ENCODE results near the gene SLAIN2. TPM values are rescaled to one million over a fixed set of nuclear protein-coding genes. Genes with fewer than 3 reads are reported as not detected.

The SLAIN2 gene
- total RNA-seq, 4 donors from 2014 or later = 28.4 to 355 (median 55.8) TPM

- H3K4me1 ChIP-seq = peaks cover 0 to 5% (median 0%) of the 10 kb centered on the region in 4 donors
- in situ Hi-C loops (cut with MboI; ENCODE audit: low pct_ligation_motif_present in 1 of 4, low pct_unique_long_range_greater_than_20kb in 1 of 4, low sequenced_read_pairs in 3 of 4) = loop anchor here in 1 of 4 donors (25.0 kb wide), 1 partner anchor 171 kb away; the partner anchor contains the start of genes SLC10A4 and ZAR1
- H3K36me3 ChIP-seq = no peaks in the 10 kb centered on the region
- no peak overlapping the region for H3K27ac ChIP-seq
- no peak for DNase-seq
- H3K4me3 ChIP-seq = no peak overlapping the region
- 31 to 42% methylated on average over 6 to 7 of the region's 7 CpGs for WGBS, 2 donors (ENCODE audit: low coverage in 1 of 2)
- no peaks in the 10 kb centered on the region for H3K9me3 ChIP-seq
- no peaks in the 10 kb centered on the region for H3K27me3 ChIP-seq
- no peak for TF ChIP-seq POLR2AphosphoS5 (IDR thresholded peaks at IDR 0.05)
- TF ChIP-seq CTCF (IDR thresholded peaks at IDR 0.05) = peak; percentile 55 to 69 (median 57)
- intact Hi-C loops (cut with DNase I; ENCODE audit: low total_unique reads) = no loop called here
Observed at GRCh38 chr4:48315728-48316630, 25.4 kb upstream of the SLAIN2 start.

GRCh38 chr4:48321312-48321711 lies 20.0 kb upstream of the SLAIN2 start:
- H3K4me1 ChIP-seq = no peaks in the 10 kb centered on the region
- no peak overlapping the region for H3K4me3 ChIP-seq
- H3K36me3 ChIP-seq = no peaks in the 10 kb centered on the region
- TF ChIP-seq CTCF (IDR thresholded peaks at IDR 0.05) = no peak
- no peaks in the 10 kb centered on the region for H3K27me3 ChIP-seq
- no peak for DNase-seq
- H3K9me3 ChIP-seq = no peaks in the 10 kb centered on the region
- in situ Hi-C loops (cut with MboI; ENCODE audit: low pct_ligation_motif_present in 1 of 4, low pct_unique_long_range_greater_than_20kb in 1 of 4, low sequenced_read_pairs in 3 of 4) = loop anchor here in 1 of 4 donors (25.0 kb wide), 1 partner anchor 166 kb away; the partner anchor contains the start of genes SLC10A4 and ZAR1
- H3K27ac ChIP-seq = no peak overlapping the region
- 87% methylated on average over 2 of the region's 2 CpGs; no CpG with 5 or more reads in 1 of the 2 donors for WGBS, 2 donors (ENCODE audit: low coverage in 1 of 2)
- intact Hi-C loops (cut with DNase I; ENCODE audit: low total_unique reads) = no loop called here

- H3K4me3 ChIP-seq = no peak overlapping the region
- no peaks in the 10 kb centered on the region for H3K36me3 ChIP-seq
- H3K4me1 ChIP-seq = no peaks in the 10 kb centered on the region
- no peak overlapping the region for H3K27ac ChIP-seq
- in situ Hi-C loops (cut with MboI; ENCODE audit: low pct_ligation_motif_present in 1 of 4, low pct_unique_long_range_greater_than_20kb in 1 of 4, low sequenced_read_pairs in 3 of 4) = loop anchor here in 1 of 4 donors (25.0 kb wide), 1 partner anchor 165 kb away; the partner anchor contains the start of genes SLC10A4 and ZAR1
- H3K27me3 ChIP-seq = no peaks in the 10 kb centered on the region
- no peaks in the 10 kb centered on the region for H3K9me3 ChIP-seq
- intact Hi-C loops (cut with DNase I; ENCODE audit: low total_unique reads) = no loop called here
- TF ChIP-seq POLR2A (IDR thresholded peaks at IDR 0.05) = no peak
- no peak for TF ChIP-seq EP300 (IDR thresholded peaks at IDR 0.05; ENCODE audit: low read depth)
- no peak for TF ChIP-seq POLR2AphosphoS5 (IDR thresholded peaks at IDR 0.05)
- no peak for TF ChIP-seq CTCF (IDR thresholded peaks at IDR 0.05)
- WGBS, 2 donors (ENCODE audit: low coverage in 1 of 2) = 78 to 91% methylated on average over 1 to 2 of the region's 2 CpGs
- DNase-seq = no peak
Observed at GRCh38 chr4:48322063-48322462, 19.3 kb upstream of the SLAIN2 start.

GRCh38 chr4:48324281-48324680 lies 17.0 kb upstream of the SLAIN2 start:
- no peaks in the 10 kb centered on the region for H3K36me3 ChIP-seq
- H3K27ac ChIP-seq = no peak overlapping the region
- in situ Hi-C loops (cut with MboI; ENCODE audit: low pct_ligation_motif_present in 1 of 4, low pct_unique_long_range_greater_than_20kb in 1 of 4, low sequenced_read_pairs in 3 of 4) (loop anchor here in 1 of 4 donors (25.0 kb wide), 1 partner anchor 163 kb away; the partner anchor contains the start of genes SLC10A4 and ZAR1), intact Hi-C loops (cut with DNase I; ENCODE audit: low total_unique reads) (no loop called here)
- H3K4me1 ChIP-seq = peaks cover 0 to 11% (median 3%) of the 10 kb centered on the region in 4 donors
- WGBS, 2 donors (ENCODE audit: low coverage in 1 of 2) = 52 to 65% methylated on average over 2 of the region's 2 CpGs
- DNase-seq = no peak
- no peak overlapping the region for H3K4me3 ChIP-seq
- H3K9me3 ChIP-seq = no peaks in the 10 kb centered on the region
- no peaks in the 10 kb centered on the region for H3K27me3 ChIP-seq
- TF ChIP-seq EP300 (IDR thresholded peaks at IDR 0.05; ENCODE audit: low read depth) (no peak), CTCF (IDR thresholded peaks at IDR 0.05) (no peak)

Measured in transverse colon (tissue), 4 donors.